Natural killer cell (primary cell): ENCODE results near the gene ZNF367. TPM values are rescaled to one million over a fixed set of nuclear protein-coding genes. Genes with fewer than 3 reads are reported as not detected.

Experiments
- ATAC-seq, 3 donors: fragments of 150-1000 bp in 2 of 3; fragments of 200-7000 bp in 1 of 3; cut with Tn5 transposase; 1 replicate in 1 of 3; 2 replicates in 2 of 3; pipeline ENCODE4 v1.10.0; 2021; ENCODE audit warnings: mild to moderate bottlenecking in 2 of 3, moderate library complexity in 2 of 3
- DNase-seq, 2 donors: peaks; one replicate each; pipeline versions ENCODE4 v3.0.0 to v3.0.0-alpha.2; 2013 to 2021; ENCODE audit warnings: mixed read lengths in 1 of 2
- H3K27ac ChIP-seq: one replicate; pipeline ENCODE4 v1.5.1; 2013; ENCODE audit warnings: mild to moderate bottlenecking, low read length
- H3K27me3 ChIP-seq: one replicate; pipeline ENCODE4 v1.6.1; 2013; ENCODE audit warnings: low read length; ENCODE audit not compliant: control insufficient read depth, insufficient read depth
- H3K36me3 ChIP-seq: one replicate; pipeline ENCODE4 v1.6.1; 2013; ENCODE audit warnings: low read length; ENCODE audit not compliant: control insufficient read depth, insufficient read depth
- H3K4me1 ChIP-seq: one replicate; pipeline ENCODE4 v1.6.1; 2013; ENCODE audit warnings: low read length; ENCODE audit not compliant: control insufficient read depth, insufficient read depth
- H3K4me3 ChIP-seq: one replicate; pipeline ENCODE4 v1.5.1; 2013; ENCODE audit warnings: low read length
- H3K9me3 ChIP-seq: one replicate; pipeline ENCODE4 v1.6.1; 2013; ENCODE audit warnings: low read length; ENCODE audit not compliant: control insufficient read depth, insufficient read depth
- H3K27ac Mint-ChIP-seq, 2 donors: one replicate each; pipeline ENCODE4 v1.8.0; 2022; ENCODE audit warnings: mild to moderate bottlenecking in 2 of 2, mixed read lengths in 2 of 2, moderate library complexity in 1 of 2
- H3K27me3 Mint-ChIP-seq, 2 donors: one replicate each; pipeline ENCODE4 v1.8.0; 2022; ENCODE audit warnings: low read depth in 2 of 2, mixed read lengths in 2 of 2
- H3K36me3 Mint-ChIP-seq: one replicate; pipeline ENCODE4 v1.8.0; 2022; ENCODE audit warnings: mixed read lengths
- H3K4me1 Mint-ChIP-seq, 2 donors: one replicate each; pipeline ENCODE4 v1.8.0; 2022; ENCODE audit warnings: mixed read lengths in 2 of 2
- H3K4me3 Mint-ChIP-seq: one replicate; pipeline ENCODE4 v1.8.0; 2022; ENCODE audit warnings: mild to moderate bottlenecking, moderate library complexity, mixed read lengths
- H3K9me3 Mint-ChIP-seq, 2 donors: one replicate each; pipeline ENCODE4 v1.8.0; 2022; ENCODE audit warnings: mixed read lengths in 2 of 2
- WGBS: methylation state at CpG from one replicate; pipeline ENCODE4 v1.1.7; 2013; ENCODE audit warnings: missing lambda C conversion rate; ENCODE audit not compliant: insufficient coverage; 5-methylcytosine and 5-hydroxymethylcytosine counted together
- intact Hi-C: fragments of 100-400 bp; cut with micrococcal nuclease; formaldehyde crosslinking; loops from one replicate; pipeline ENCODE4 v1.14.2; 2022
- total RNA-seq, 4 donors: library from RNA; stranded (reverse); fragments of 120-200 nt in 1 of 4; gene quantifications; one replicate each; pipeline versions ENCODE4 v1.2.3 to v1.2.4, GENCODE V29; 2013 to 2022
- TF ChIP-seq, protein P1 (sequence below): fragments of 200-600 bp; IDR thresholded peaks from one replicate; pipeline ENCODE4 v1.8.0; 2022; ENCODE audit warnings: antibody characterized with exemption

Gene ZNF367
- total RNA-seq, 3 donors from 2014 or later (not counting 1 experiment from before 2014, with no cell fraction given) = 4.4 to 6.2 (median 4.5) TPM

DNA sequence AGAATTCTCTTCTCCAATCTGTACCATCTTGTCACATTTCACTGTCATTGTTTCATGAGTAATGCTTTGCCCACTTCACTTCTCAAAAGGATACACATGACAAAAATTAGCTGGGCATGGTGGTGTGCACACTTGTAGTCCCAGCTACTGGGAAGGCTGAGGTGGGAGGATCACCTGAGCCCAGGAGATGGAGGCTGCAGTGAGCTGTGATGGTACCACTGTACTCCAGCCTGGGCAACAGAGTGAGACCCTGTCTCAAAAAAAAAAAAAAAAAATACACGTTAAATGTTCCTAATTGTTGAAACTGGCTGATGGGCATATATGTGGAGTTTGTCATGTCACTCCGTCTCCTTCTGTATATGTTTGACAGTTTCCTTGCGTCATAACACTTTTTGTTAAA lies 79.9 kb downstream of the ZNF367 start:
- Histone ChIP-seq H3K27me3 (no peaks in the 10 kb centered on the region), H3K4me3 (no peak overlapping the region), H3K36me3 (no peaks in the 10 kb centered on the region), H3K4me1 (no peaks in the 10 kb centered on the region), H3K9me3 (no peaks in the 10 kb centered on the region), H3K27ac (no peak overlapping the region)
- Mint-ChIP-seq H3K27ac (no peak overlapping the region), H3K27me3 (no peaks in the 10 kb centered on the region), H3K4me3 (no peak overlapping the region), H3K4me1 (no peaks in the 10 kb centered on the region), H3K36me3 (no peaks in the 10 kb centered on the region), H3K9me3 (no peaks in the 10 kb centered on the region)
- intact Hi-C loops = no loop called here
- no peak for DNase-seq
- TF ChIP-seq, protein P1, sequence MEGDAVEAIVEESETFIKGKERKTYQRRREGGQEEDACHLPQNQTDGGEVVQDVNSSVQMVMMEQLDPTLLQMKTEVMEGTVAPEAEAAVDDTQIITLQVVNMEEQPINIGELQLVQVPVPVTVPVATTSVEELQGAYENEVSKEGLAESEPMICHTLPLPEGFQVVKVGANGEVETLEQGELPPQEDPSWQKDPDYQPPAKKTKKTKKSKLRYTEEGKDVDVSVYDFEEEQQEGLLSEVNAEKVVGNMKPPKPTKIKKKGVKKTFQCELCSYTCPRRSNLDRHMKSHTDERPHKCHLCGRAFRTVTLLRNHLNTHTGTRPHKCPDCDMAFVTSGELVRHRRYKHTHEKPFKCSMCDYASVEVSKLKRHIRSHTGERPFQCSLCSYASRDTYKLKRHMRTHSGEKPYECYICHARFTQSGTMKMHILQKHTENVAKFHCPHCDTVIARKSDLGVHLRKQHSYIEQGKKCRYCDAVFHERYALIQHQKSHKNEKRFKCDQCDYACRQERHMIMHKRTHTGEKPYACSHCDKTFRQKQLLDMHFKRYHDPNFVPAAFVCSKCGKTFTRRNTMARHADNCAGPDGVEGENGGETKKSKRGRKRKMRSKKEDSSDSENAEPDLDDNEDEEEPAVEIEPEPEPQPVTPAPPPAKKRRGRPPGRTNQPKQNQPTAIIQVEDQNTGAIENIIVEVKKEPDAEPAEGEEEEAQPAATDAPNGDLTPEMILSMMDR = no peak
- no CpG with 5 or more reads among the region's 3 CpGs for WGBS
- no peak for ATAC-seq

Other genes starting within 250 kb of the ZNF367 start
- gene HSD17B3, start 116.2 kb downstream of the ZNF367 start, total RNA-seq = under 1 TPM; 0.68 to 0.96 (median 0.80) TPM
- 10 to 100 TPM; 13.4 to 18.9 (median 17.3) TPM for gene SLC35D2, start 34.7 kb downstream of the ZNF367 start, total RNA-seq
- gene HABP4, start 31.8 kb upstream of the ZNF367 start, total RNA-seq = 1 to 10 TPM; 3.0 to 3.9 (median 3.6) TPM
- gene CDC14B, start 201.5 kb upstream of the ZNF367 start, total RNA-seq = 1 to 10 TPM; 2.3 to 4.7 (median 3.9) TPM
- gene PRXL2C, start 236.9 kb upstream of the ZNF367 start, total RNA-seq = 10 to 100 TPM; 20.8 to 27.0 (median 22.1) TPM